ENCODE measurements around the gene FA2H.

Gene FA2H

GRCh38 chr16:74749291-74750055 lies 25.1 kb downstream of the FA2H start:
- Histone ChIP-seq H2AFZ (ENCODE audit: low read depth, low read length) (no peak overlapping the region), H3K79me2 (ENCODE audit: insufficient read depth, low read length) (no peaks in the 10 kb centered on the region), H3K9ac (ENCODE audit: low read depth, low read length) (no peak overlapping the region), H3K4me3 (ENCODE audit: low read depth in 1 of 2, low read length in 2 of 2) (no peak overlapping the region), H3K27ac (ENCODE audit: low read length) (no peak overlapping the region), H3K4me1 (ENCODE audit: insufficient read depth, low read length) (no peaks in the 10 kb centered on the region), H3K4me2 (ENCODE audit: insufficient read depth, low read length) (no peak overlapping the region), H4K20me1 (ENCODE audit: insufficient read depth, low read length) (no peaks in the 10 kb centered on the region), H3K36me3 (ENCODE audit: insufficient read depth, low read length) (no peaks in the 10 kb centered on the region), H3K9me3 (ENCODE audit: insufficient read depth, low read length, severe bottlenecking) (no peaks in the 10 kb centered on the region), H3K27me3 (ENCODE audit: insufficient read depth, low read length, poor library complexity) (no peaks in the 10 kb centered on the region)
- TF ChIP-seq EZH2 (IDR thresholded peaks at IDR 0.05; ENCODE audit: borderline replicate concordance, low read depth, low read length, severe bottlenecking) (no peak), CTCF (IDR thresholded peaks at IDR 0.05; ENCODE audit: borderline replicate concordance, extremely low read depth, low read length, poor library complexity, severe bottlenecking) (no peak)
- no peak for DNase-seq
- no peak for ATAC-seq (ENCODE audit: insufficient read depth, low read depth)

DNA sequence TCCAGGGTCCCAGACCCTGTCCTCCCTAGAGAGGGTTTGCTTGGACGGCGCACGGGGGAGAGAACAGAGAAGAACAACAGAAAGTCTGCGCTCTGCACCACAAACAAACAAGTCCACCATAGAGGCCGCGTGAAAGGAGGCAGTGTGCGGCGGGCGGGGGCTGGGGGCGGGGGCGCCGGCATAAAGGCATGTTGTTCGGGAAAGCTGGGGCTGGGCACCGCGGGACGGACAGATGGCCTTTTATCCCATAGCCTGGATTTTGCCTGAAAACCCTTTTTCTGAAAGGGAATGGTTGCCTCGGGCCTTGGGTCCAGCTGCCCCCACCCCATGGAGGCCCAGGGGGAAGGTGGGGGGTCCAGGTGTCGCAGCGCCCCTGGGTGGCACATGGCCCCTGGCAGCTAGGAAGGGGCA lies 26.0 kb downstream of the FA2H start:
- DNase-seq: no peak
- no peak for ATAC-seq (ENCODE audit: insufficient read depth, low read depth)
- Histone ChIP-seq H3K27ac (ENCODE audit: low read length) (no peak overlapping the region), H3K4me1 (ENCODE audit: insufficient read depth, low read length) (no peaks in the 10 kb centered on the region), H3K4me3 (ENCODE audit: low read depth in 1 of 2, low read length in 2 of 2) (no peak overlapping the region), H4K20me1 (ENCODE audit: insufficient read depth, low read length) (no peaks in the 10 kb centered on the region), H3K4me2 (ENCODE audit: insufficient read depth, low read length) (no peak overlapping the region), H3K9ac (ENCODE audit: low read depth, low read length) (no peak overlapping the region), H2AFZ (ENCODE audit: low read depth, low read length) (no peak overlapping the region), H3K9me3 (ENCODE audit: insufficient read depth, low read length, severe bottlenecking) (no peaks in the 10 kb centered on the region), H3K36me3 (ENCODE audit: insufficient read depth, low read length) (no peaks in the 10 kb centered on the region), H3K27me3 (ENCODE audit: insufficient read depth, low read length, poor library complexity) (no peaks in the 10 kb centered on the region), H3K79me2 (ENCODE audit: insufficient read depth, low read length) (no peaks in the 10 kb centered on the region)
- TF ChIP-seq EZH2 (IDR thresholded peaks at IDR 0.05; ENCODE audit: borderline replicate concordance, low read depth, low read length, severe bottlenecking) (no peak), CTCF (IDR thresholded peaks at IDR 0.05; ENCODE audit: borderline replicate concordance, extremely low read depth, low read length, poor library complexity, severe bottlenecking) (no peak)

- Histone ChIP-seq H3K79me2 (ENCODE audit: insufficient read depth, low read length) (no peaks in the 10 kb centered on the region), H3K4me3 (ENCODE audit: low read depth in 1 of 2, low read length in 2 of 2) (no peak overlapping the region), H2AFZ (ENCODE audit: low read depth, low read length) (no peak overlapping the region), H3K27me3 (ENCODE audit: insufficient read depth, low read length, poor library complexity) (no peaks in the 10 kb centered on the region), H3K4me2 (ENCODE audit: insufficient read depth, low read length) (no peak overlapping the region), H3K4me1 (ENCODE audit: insufficient read depth, low read length) (no peaks in the 10 kb centered on the region), H4K20me1 (ENCODE audit: insufficient read depth, low read length) (no peaks in the 10 kb centered on the region), H3K9ac (ENCODE audit: low read depth, low read length) (no peak overlapping the region), H3K9me3 (ENCODE audit: insufficient read depth, low read length, severe bottlenecking) (no peaks in the 10 kb centered on the region), H3K27ac (ENCODE audit: low read length) (no peak overlapping the region), H3K36me3 (ENCODE audit: insufficient read depth, low read length) (no peaks in the 10 kb centered on the region)
- ATAC-seq (ENCODE audit: insufficient read depth, low read depth) (no peak), DNase-seq (no peak)
- no peak for TF ChIP-seq CTCF (IDR thresholded peaks at IDR 0.05; ENCODE audit: borderline replicate concordance, extremely low read depth, low read length, poor library complexity, severe bottlenecking)
- no peak for TF ChIP-seq EZH2 (IDR thresholded peaks at IDR 0.05; ENCODE audit: borderline replicate concordance, low read depth, low read length, severe bottlenecking)
Measured at GRCh38 chr16:74747716-74748615, 26.7 kb downstream of the FA2H start.
